ENCODE data around the gene REM2.
"Not testable (repeated sequence)": the region's sequence is repeated elsewhere in the genome, so short reads cannot be mapped to it uniquely, and the experiment has no call there.

Gene REM2

GRCh38 chr14:22848351-22849164 is 34.5 kb upstream of the REM2 start:
- peak; percentile 27 for DNase-seq

GRCh38 chr14:22849212-22849819 is 33.7 kb upstream of the REM2 start:
- DNase-seq: no peak

- no peak for DNase-seq
Observed at GRCh38 chr14:22850944-22851764, 31.9 kb upstream of the REM2 start.

- not testable (repeated sequence) for DNase-seq
Observed at GRCh38 chr14:22852178-22852577, 30.8 kb upstream of the REM2 start.

- DNase-seq: no peak
Observed at GRCh38 chr14:22852599-22852939, 30.5 kb upstream of the REM2 start.

GRCh38 chr14:22852940-22853767 is 29.9 kb upstream of the REM2 start:
- peak; percentile 87 for DNase-seq

GRCh38 chr14:22854296-22854695 is 28.7 kb upstream of the REM2 start:
- DNase-seq: not testable (repeated sequence)

GRCh38 chr14:22854963-22855724 is 27.9 kb upstream of the REM2 start:
- no peak for DNase-seq

- DNase-seq: no peak
Observed at GRCh38 chr14:22856428-22856827, 26.6 kb upstream of the REM2 start.

GRCh38 chr14:22860377-22860776 is 22.6 kb upstream of the REM2 start:
- not testable (repeated sequence) for DNase-seq

- DNase-seq: no peak
Observed at GRCh38 chr14:22861651-22862050, 21.4 kb upstream of the REM2 start.

- DNase-seq: no peak
Observed at GRCh38 chr14:22864979-22865378, 18.0 kb upstream of the REM2 start.

- peak; percentile 47 for DNase-seq
Observed at GRCh38 chr14:22865424-22866405, 17.3 kb upstream of the REM2 start.

GRCh38 chr14:22866874-22867273 is 16.1 kb upstream of the REM2 start:
- DNase-seq: no peak

- peak; percentile 81 for DNase-seq
Observed at GRCh38 chr14:22870811-22871223, 12.2 kb upstream of the REM2 start.

GRCh38 chr14:22871224-22872032 is 11.6 kb upstream of the REM2 start, which contains the start of gene LRP10:
Gene LRP10 (plus strand): TSS chr14:22871740. CDS start chr14:22872304, 564 bp downstream.
- peak; percentile 94 for DNase-seq

GRCh38 chr14:22872033-22872832 is 10.8 kb upstream of the REM2 start:
- DNase-seq: peak; percentile 83

- no peak for DNase-seq
Observed at GRCh38 chr14:22872833-22873520, 10.0 kb upstream of the REM2 start.
